PFSK-1 (cell line): ENCODE results near the gene PID1.

Experiments used
- FOXP2 ChIP-seq: optimal IDR thresholded peaks from 2 replicates; pipeline ENCODE3; 2011; ENCODE audit warnings: borderline replicate concordance, control low read depth, inconsistent platforms; ENCODE audit not compliant: insufficient read depth; ENCODE audit errors: extremely low read length, extremely low read depth
- POLR2AphosphoS5 ChIP-seq: IDR thresholded peaks from 2 replicates; pipeline ENCODE4 v1.6.1; 2012; ENCODE audit warnings: low read depth, mild to moderate bottlenecking, control low read depth, low read length, moderate library complexity
- REST ChIP-seq, 2 experiments: IDR thresholded peaks; 2 replicates each; pipeline versions ENCODE4 v1.6.1 to v1.8.0; 2011 to 2012; ENCODE audit warnings: low read depth in 2 of 2, low read length in 2 of 2, control low read depth in 1 of 2, inconsistent platforms in 1 of 2, mild to moderate bottlenecking in 1 of 2, moderate library complexity in 1 of 2; ENCODE audit not compliant: insufficient read depth in 1 of 2
- SIN3A ChIP-seq: IDR thresholded peaks from 2 replicates; pipeline ENCODE4 v1.6.1; 2012; ENCODE audit warnings: mild to moderate bottlenecking, low read length, moderate library complexity, borderline replicate concordance; ENCODE audit not compliant: insufficient read depth
- TAF1 ChIP-seq: IDR thresholded peaks from 2 replicates; pipeline ENCODE4 v1.6.1; 2012; ENCODE audit warnings: low read length, control low read depth, borderline replicate concordance; ENCODE audit not compliant: insufficient read depth

The PID1 gene

DNA sequence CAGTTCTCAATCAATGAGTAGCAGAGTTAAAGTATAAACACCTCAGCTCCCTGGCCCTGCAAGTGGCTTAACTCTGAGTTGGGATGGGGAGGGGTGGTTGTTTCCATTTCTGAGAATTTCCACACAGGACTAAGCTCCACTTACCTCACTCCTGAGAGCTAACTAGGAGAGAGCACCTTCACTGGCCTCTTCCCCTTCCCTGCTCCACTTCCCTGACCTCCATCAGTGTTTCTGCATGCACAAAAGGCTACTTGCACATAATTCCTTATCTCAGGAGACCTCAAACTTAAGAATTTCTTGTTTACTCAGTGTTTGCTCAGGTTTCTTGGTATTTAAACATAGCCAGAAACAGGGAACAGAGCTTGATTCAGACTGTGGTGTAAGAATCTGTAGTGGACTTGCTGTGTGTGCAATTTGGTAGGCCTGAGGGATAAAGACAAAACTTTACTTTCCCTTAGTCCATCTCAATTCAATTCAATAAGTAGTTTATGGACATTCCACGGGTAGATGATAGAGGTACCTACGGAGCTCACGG is 97.2 kb downstream of the PID1 start:
- TF ChIP-seq POLR2AphosphoS5 (no peak), TAF1 (no peak), FOXP2 (no peak), SIN3A (no peak), REST (IDR thresholded peaks at IDR 0.05; ENCODE audit: insufficient read depth in 1 of 2, low read depth in 2 of 2, low read length in 2 of 2) (no peak)

DNA sequence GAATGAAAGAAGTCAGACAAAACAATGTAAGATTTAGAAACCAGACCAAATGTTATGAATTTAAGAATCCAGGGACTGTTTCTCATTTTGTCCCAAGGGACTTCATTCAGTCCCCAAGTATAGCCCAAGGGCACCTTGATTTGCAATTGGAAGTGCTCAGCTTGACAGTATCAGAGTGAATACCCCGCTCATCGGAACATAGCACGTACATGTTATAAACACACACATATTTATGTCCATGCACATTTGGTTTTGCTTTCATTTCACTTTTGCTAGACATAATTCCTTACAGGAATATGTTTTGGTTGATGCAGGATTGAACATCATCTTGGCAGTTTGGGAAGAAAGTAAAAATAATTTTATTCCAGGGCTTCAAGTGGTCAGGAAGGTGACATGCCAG is 100.2 kb downstream of the PID1 start:
- no peak for TF ChIP-seq FOXP2
- no peak for TF ChIP-seq REST (IDR thresholded peaks at IDR 0.05; ENCODE audit: insufficient read depth in 1 of 2, low read depth in 2 of 2, low read length in 2 of 2)
- no peak for TF ChIP-seq SIN3A

DNA sequence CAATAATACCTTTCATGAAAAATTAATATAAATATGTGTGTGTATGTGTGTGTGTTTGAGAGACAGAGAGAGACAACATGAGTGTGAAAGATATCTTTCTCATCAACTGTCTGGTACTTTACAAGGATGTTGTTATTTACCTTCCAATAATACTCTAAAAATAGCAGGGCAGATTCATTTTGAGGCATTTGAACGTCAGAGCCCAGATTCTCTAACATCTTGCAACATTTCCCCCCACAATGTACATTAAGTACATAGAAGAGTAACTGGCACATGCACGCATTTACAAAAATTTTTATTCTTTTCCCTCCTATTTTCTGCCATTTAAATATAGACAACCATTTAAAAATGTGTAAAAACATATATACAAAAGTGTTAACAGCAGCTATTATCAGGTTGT is 100.9 kb downstream of the PID1 start:
- TF ChIP-seq REST (IDR thresholded peaks at IDR 0.05; ENCODE audit: insufficient read depth in 1 of 2, low read depth in 2 of 2, low read length in 2 of 2): no peak
- no peak for TF ChIP-seq FOXP2
- TF ChIP-seq POLR2AphosphoS5: no peak
- TF ChIP-seq TAF1: no peak
- no peak for TF ChIP-seq SIN3A

- TF ChIP-seq POLR2AphosphoS5 (no peak), TAF1 (no peak), FOXP2 (no peak), SIN3A (no peak), REST (IDR thresholded peaks at IDR 0.05; ENCODE audit: insufficient read depth in 1 of 2, low read depth in 2 of 2, low read length in 2 of 2) (no peak)
These were observed 101.3 kb downstream of the PID1 start for GRCh38 chr2:229169751-229170150.
